Vagina (tissue), 2 donors: ENCODE results near the gene ZNF136.

Experiments
- POLR2A ChIP-seq, 2 donors: fragments of 450-650 bp; IDR thresholded peaks; one replicate each; pipeline ENCODE4 v1.6.1; 2017; ENCODE audit warnings: antibody characterized with exemption in 2 of 2, mild to moderate bottlenecking in 2 of 2, moderate library complexity in 2 of 2
- POLR2AphosphoS5 ChIP-seq, 2 donors: sonication (generic); formaldehyde crosslinking; IDR thresholded peaks; one replicate each; pipeline ENCODE4 v1.9.0; 2017; ENCODE audit warnings: antibody characterized with exemption in 2 of 2, mild to moderate bottlenecking in 2 of 2, low read depth in 1 of 2; ENCODE audit not compliant: insufficient read depth in 1 of 2
- TF ChIP-seq, protein P1 (sequence below), 3 experiments: fragments of 450-650 bp in 2 of 3; fragments of 200-600 bp in 1 of 3; sonication (generic) in 1 of 3; IDR thresholded peaks; one replicate each; pipeline ENCODE4 v1.5.1; 2017 to 2019; ENCODE audit warnings: antibody characterized with exemption in 3 of 3, mild to moderate bottlenecking in 2 of 3, moderate library complexity in 2 of 3

DNA sequence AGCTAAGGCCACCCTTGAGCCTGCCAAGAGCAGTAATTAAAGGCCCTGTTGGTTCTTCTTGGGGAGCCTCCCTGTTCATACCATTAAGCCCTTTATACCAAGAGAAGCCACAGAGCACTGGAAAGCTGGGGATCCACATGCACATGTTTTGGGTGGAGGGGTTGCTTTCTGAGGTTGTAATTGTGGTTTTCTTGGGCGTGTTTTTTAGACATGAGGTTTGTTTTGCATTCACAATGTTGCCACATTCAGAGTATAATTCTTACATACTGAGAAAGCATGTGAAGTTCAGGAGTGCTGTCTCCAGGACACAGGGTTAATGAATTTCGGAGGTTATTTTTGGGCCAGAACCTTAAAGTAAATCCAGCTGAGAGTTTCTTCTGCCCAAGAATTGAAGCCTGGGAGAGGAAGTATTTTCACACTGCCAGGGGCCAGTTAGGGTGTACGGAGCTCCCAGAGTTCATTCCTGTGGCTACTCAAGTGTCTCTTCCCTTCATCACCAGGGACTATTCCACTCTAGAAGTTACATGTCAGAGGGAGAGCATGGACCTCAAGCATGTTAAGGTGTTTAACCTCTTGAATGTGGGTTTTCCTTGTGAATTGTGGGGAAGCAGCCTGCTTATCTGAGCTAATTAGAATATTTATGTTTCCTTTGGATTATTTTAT lies 37.0 kb downstream of the ZNF136 start:
- TF ChIP-seq POLR2A (IDR thresholded peaks at IDR 0.05) (no peak), POLR2AphosphoS5 (IDR thresholded peaks at IDR 0.05; ENCODE audit: insufficient read depth in 1 of 2, low read depth in 1 of 2) (no peak)
- TF ChIP-seq, protein P1, sequence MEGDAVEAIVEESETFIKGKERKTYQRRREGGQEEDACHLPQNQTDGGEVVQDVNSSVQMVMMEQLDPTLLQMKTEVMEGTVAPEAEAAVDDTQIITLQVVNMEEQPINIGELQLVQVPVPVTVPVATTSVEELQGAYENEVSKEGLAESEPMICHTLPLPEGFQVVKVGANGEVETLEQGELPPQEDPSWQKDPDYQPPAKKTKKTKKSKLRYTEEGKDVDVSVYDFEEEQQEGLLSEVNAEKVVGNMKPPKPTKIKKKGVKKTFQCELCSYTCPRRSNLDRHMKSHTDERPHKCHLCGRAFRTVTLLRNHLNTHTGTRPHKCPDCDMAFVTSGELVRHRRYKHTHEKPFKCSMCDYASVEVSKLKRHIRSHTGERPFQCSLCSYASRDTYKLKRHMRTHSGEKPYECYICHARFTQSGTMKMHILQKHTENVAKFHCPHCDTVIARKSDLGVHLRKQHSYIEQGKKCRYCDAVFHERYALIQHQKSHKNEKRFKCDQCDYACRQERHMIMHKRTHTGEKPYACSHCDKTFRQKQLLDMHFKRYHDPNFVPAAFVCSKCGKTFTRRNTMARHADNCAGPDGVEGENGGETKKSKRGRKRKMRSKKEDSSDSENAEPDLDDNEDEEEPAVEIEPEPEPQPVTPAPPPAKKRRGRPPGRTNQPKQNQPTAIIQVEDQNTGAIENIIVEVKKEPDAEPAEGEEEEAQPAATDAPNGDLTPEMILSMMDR (IDR thresholded peaks at IDR 0.05), result no peak
